ENCODE measurements around the gene TRMT1.
"Not testable (repeated sequence)": the region's sequence is repeated elsewhere in the genome, so short reads cannot be mapped to it uniquely, and the experiment has no call there.

DNA sequence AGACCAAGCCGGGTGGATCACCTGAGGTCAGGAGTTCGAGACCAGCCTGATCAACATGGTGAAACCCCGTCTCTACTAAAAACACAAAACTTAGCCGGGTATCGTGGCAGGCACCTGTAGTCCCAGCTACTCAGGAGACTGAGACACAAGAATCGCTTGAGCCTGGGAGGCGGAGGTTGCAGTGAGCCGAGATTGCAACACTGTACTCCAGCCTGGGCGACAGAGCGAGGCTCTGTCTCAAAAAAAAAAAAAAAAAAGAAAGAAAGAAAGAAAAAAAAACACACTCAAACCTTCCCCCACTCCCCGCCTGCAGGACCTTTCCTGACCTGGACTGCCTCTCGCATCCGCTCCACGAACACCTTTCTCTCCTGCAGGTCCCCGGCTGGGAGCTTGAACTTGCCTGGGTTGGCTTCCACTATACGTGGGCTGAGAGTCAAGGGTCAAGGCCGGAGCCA, 32.7 kb upstream of the TRMT1 start:
- not testable (repeated sequence) for TF ChIP-seq YY1 (IDR thresholded peaks at IDR 0.05; ENCODE audit: insufficient read depth, insufficient read length); ZNF274 (IDR thresholded peaks at IDR 0.05; ENCODE audit: low read depth, low read length)
